Neutrophil (primary cell): ENCODE measurements around the gene ARHGAP25.

Experiments
- H3K27ac ChIP-seq: fragments of 200-600 bp; sonication (generic); 2 replicates; pipeline ENCODE4 v1.5.1; 2016; ENCODE audit warnings: mild to moderate bottlenecking, moderate library complexity
- H3K27me3 ChIP-seq: fragments of 200-600 bp; sonication (generic); 2 replicates; pipeline ENCODE4 v1.6.0; 2016; ENCODE audit warnings: mild to moderate bottlenecking
- H3K36me3 ChIP-seq: fragments of 200-600 bp; sonication (generic); 2 replicates; pipeline ENCODE4 v1.5.1; 2017
- H3K4me1 ChIP-seq, 2 experiments: fragments of 200-600 bp in 1 of 2; sonication (generic) in 1 of 2; 1 replicate in 1 of 2; 2 replicates in 1 of 2; pipeline versions ENCODE4 v1.5.1 to v1.6.1; 2013 to 2016; ENCODE audit warnings: low read depth in 1 of 2, low read length in 1 of 2, mild to moderate bottlenecking in 1 of 2, moderate library complexity in 1 of 2; ENCODE audit not compliant: control insufficient read depth in 1 of 2, insufficient read depth in 1 of 2
- H3K4me3 ChIP-seq, 2 experiments: fragments of 200-600 bp in 1 of 2; sonication (generic) in 1 of 2; 1 replicate in 1 of 2; 2 replicates in 1 of 2; pipeline ENCODE4 v1.5.1; 2013 to 2016; ENCODE audit warnings: low read depth in 1 of 2, low read length in 1 of 2, mild to moderate bottlenecking in 1 of 2, moderate library complexity in 1 of 2
- H3K9me3 ChIP-seq: fragments of 200-600 bp; sonication (generic); 2 replicates; pipeline ENCODE4 v1.5.1; 2016
- CTCF ChIP-seq: fragments of 200-600 bp; sonication (generic); IDR thresholded peaks from 2 replicates; pipeline ENCODE4 v1.5.1; 2016; ENCODE audit warnings: antibody characterized with exemption

Gene ARHGAP25

GRCh38 chr2:68771211-68771751, 36.7 kb downstream of the ARHGAP25 start:
- H3K27ac ChIP-seq: peak overlapping the region; percentile 99
- H3K4me1 ChIP-seq: peaks cover 87 to 96% of the 10 kb centered on the region in 2 experiments
- peak overlapping the region; percentile 40 to 56 for H3K4me3 ChIP-seq
- no peak for TF ChIP-seq CTCF
- no peaks in the 10 kb centered on the region for H3K9me3 ChIP-seq
- no peaks in the 10 kb centered on the region for H3K27me3 ChIP-seq
- H3K36me3 ChIP-seq: no peaks in the 10 kb centered on the region

- Histone ChIP-seq H3K27me3 (no peaks in the 10 kb centered on the region), H3K36me3 (peaks cover 8% of the 10 kb centered on the region), H3K27ac (peak overlapping the region; percentile 99), H3K9me3 (no peaks in the 10 kb centered on the region), H3K4me1 (peaks cover 83 to 96% of the 10 kb centered on the region in 2 experiments), H3K4me3 (peak overlapping the region in 1 of 2 experiments; percentile 0)
- TF ChIP-seq CTCF: no peak
Observed at GRCh38 chr2:68772109-68772508, 37.5 kb downstream of the ARHGAP25 start.

- H3K36me3 ChIP-seq: peaks cover 34% of the 10 kb centered on the region
- no peaks in the 10 kb centered on the region for H3K9me3 ChIP-seq
- no peaks in the 10 kb centered on the region for H3K27me3 ChIP-seq
- TF ChIP-seq CTCF: peak; percentile 13
- H3K4me1 ChIP-seq: peaks cover 83 to 96% of the 10 kb centered on the region in 2 experiments
- H3K4me3 ChIP-seq: peak overlapping the region; percentile 83 to 90
- H3K27ac ChIP-seq: peak overlapping the region; percentile 99
Observed at GRCh38 chr2:68774569-68775271, 40.1 kb downstream of the ARHGAP25 start.

GRCh38 chr2:68775272-68775842, 40.7 kb downstream of the ARHGAP25 start:
- peak overlapping the region; percentile 99 for H3K27ac ChIP-seq
- TF ChIP-seq CTCF: no peak
- H3K36me3 ChIP-seq: peaks cover 40% of the 10 kb centered on the region
- no peaks in the 10 kb centered on the region for H3K27me3 ChIP-seq
- H3K4me1 ChIP-seq: peaks cover 83 to 96% of the 10 kb centered on the region in 2 experiments
- peak overlapping the region; percentile 83 to 90 for H3K4me3 ChIP-seq
- H3K9me3 ChIP-seq: no peaks in the 10 kb centered on the region

GRCh38 chr2:68776124-68776523, 41.5 kb downstream of the ARHGAP25 start:
- H3K27me3 ChIP-seq: no peaks in the 10 kb centered on the region
- H3K27ac ChIP-seq: peak overlapping the region; percentile 99

More at GRCh38 chr2:68776124-68776523, 41.5 kb downstream of the ARHGAP25 start:
- peaks cover 48% of the 10 kb centered on the region for H3K36me3 ChIP-seq
- TF ChIP-seq CTCF: peak; percentile 48
- peaks cover 83 to 96% of the 10 kb centered on the region in 2 experiments for H3K4me1 ChIP-seq
- H3K9me3 ChIP-seq: no peaks in the 10 kb centered on the region
- peak overlapping the region; percentile 83 to 90 for H3K4me3 ChIP-seq
